ENCODE results near the gene ZNF223.

ZNF223 gene

GRCh38 chr19:44051650-44052402 is at the start of gene ZNF223:
Gene ZNF223 (plus strand): TSS chr19:44052036. CDS start chr19:44055177, 3,141 bp downstream.
- DNase-seq: peak; percentile 86

- DNase-seq: no peak
Observed at GRCh38 chr19:44002212-44002565, 49.6 kb upstream of the ZNF223 start.

- peak; percentile 86 for DNase-seq
Observed at GRCh38 chr19:44002566-44003460, 49.0 kb upstream of the ZNF223 start, which contains the start of gene ZNF230. Gene ZNF230 (plus strand): TSS chr19:44002957. CDS start chr19:44007079, 4,122 bp downstream.

- no peak for DNase-seq
Observed at GRCh38 chr19:44003461-44004009, 48.3 kb upstream of the ZNF223 start.

- DNase-seq: no peak
Observed at GRCh38 chr19:44005973-44006372, 45.9 kb upstream of the ZNF223 start.

GRCh38 chr19:44007473-44007872 is 44.4 kb upstream of the ZNF223 start:
- DNase-seq: no peak

- DNase-seq: no peak
Observed at GRCh38 chr19:44010468-44010867, 41.4 kb upstream of the ZNF223 start.

GRCh38 chr19:44019498-44019897 is 32.3 kb upstream of the ZNF223 start:
- no peak for DNase-seq

- DNase-seq: no peak
Observed at GRCh38 chr19:44021221-44021620, 30.6 kb upstream of the ZNF223 start.

GRCh38 chr19:44024900-44025216 is 27.0 kb upstream of the ZNF223 start:
- DNase-seq: no peak

GRCh38 chr19:44025217-44025936 is 26.5 kb upstream of the ZNF223 start, which contains the start of gene ZNF222:
Gene ZNF222 (plus strand): TSS chr19:44025379. CDS start chr19:44025437, 58 bp downstream.
- DNase-seq: peak; percentile 87

GRCh38 chr19:44026622-44027021 is 25.2 kb upstream of the ZNF223 start:
- no peak for DNase-seq

GRCh38 chr19:44032001-44032610 is 19.7 kb upstream of the ZNF223 start:
- no peak for DNase-seq

GRCh38 chr19:44042147-44042546 is 9.7 kb upstream of the ZNF223 start:
- no peak for DNase-seq

GRCh38 chr19:44050740-44051649 is 841 bp upstream of the ZNF223 start:
- DNase-seq: peak; percentile 41

GRCh38 chr19:44055870-44056269 is 4.0 kb downstream of the ZNF223 start:
- DNase-seq: no peak

- DNase-seq: no peak
Observed at GRCh38 chr19:44059229-44059628, 7.4 kb downstream of the ZNF223 start.

- no peak for DNase-seq
Observed at GRCh38 chr19:44061038-44061437, 9.2 kb downstream of the ZNF223 start.

GRCh38 chr19:44066305-44066704 is 14.5 kb downstream of the ZNF223 start:
- no peak for DNase-seq

GRCh38 chr19:44069415-44069814 is 17.6 kb downstream of the ZNF223 start:
- no peak for DNase-seq

GRCh38 chr19:44071824-44072542 is 20.1 kb downstream of the ZNF223 start, which contains the start of gene ZNF284:
Gene ZNF284 (plus strand): TSS chr19:44072159. CDS start chr19:44076390, 4,231 bp downstream.
- DNase-seq: peak; percentile 88
